Heart left ventricle (tissue), 13 donors: Measurements from ENCODE around the gene BRD1.

Experiments used
- CTCF ChIP-seq, 12 donors: fragments of 200-600 bp; sonication (generic) in 4 of 12; IDR thresholded peaks; one replicate each; pipeline versions ENCODE4 v1.5.0 to v1.8.0; 2018 to 2022; ENCODE audit warnings: antibody characterized with exemption in 12 of 12, mild to moderate bottlenecking in 5 of 12
- POLR2A ChIP-seq, 2 donors: fragments of 450-650 bp; IDR thresholded peaks; one replicate each; pipeline ENCODE4 v1.6.1; 2017; ENCODE audit warnings: antibody characterized with exemption in 2 of 2, mild to moderate bottlenecking in 2 of 2, moderate library complexity in 2 of 2
- donor health status: ischemic (EF 13 %, LVEDD 7.1; RV severe dilation, severe dysfunction).
- donor health status: DM: no; HTN: yes; CAD: no.
- donor health status: DM: no; HTN: no; CAD: no.
- donor health status: ischemic (EF 25% LVEDD 6.9; RV normal size, moderate dysfunction).
- donor health status: ischemic (EF 25% LVEDD 5.7; RV mildly dilated, moderate dysfunction).
- donor health status: ischemic (EF 35%, LVEDD 5.7; RV mildly dilated, moderate dysfunction).
- donor health status: nonischemic (EF 11% LVEDD 7.7; RV severe dilation, severe dysfunction).
- donor health status: DM: yes; HTN: yes; CAD: no.
- donor health status: PGD.
- donor health status: ischemic (EF 29% LVEDD 5.4; RV normal size, mild dysfunction).
- donor health status: nonischemic (EF 23%, LVEDD 6.1; RV moderate dilation, normal function).

GRCh38 chr22:49747716-49748115, 80.0 kb downstream of the BRD1 start:
- no peak for TF ChIP-seq POLR2A (IDR thresholded peaks at IDR 0.05)
- TF ChIP-seq CTCF (IDR thresholded peaks at IDR 0.05) = no peak
